Thoracic aorta (tissue), 2 donors: ENCODE results near the gene SPAG5. TPM values are rescaled to one million over a fixed set of nuclear protein-coding genes. Genes with fewer than 3 reads are reported as not detected.

ENCODE experiments used
- ATAC-seq: fragments of 150-250 bp; one replicate; pipeline ENCODE4 v1.8.0; 2017; ENCODE audit warnings: low read depth; ENCODE audit not compliant: insufficient number of reproducible peaks, low FRiP score
- DNase-seq: peaks from one replicate; pipeline ENCODE4 v3.0.0-alpha.2; 2020; ENCODE audit warnings: low spot score
- H3K27ac ChIP-seq, 2 donors: fragments of 200-600 bp; sonication (generic); 1 replicate in 1 of 2; 2 replicates in 1 of 2; pipeline ENCODE4 v1.5.1; 2016; ENCODE audit warnings: mild to moderate bottlenecking in 2 of 2, moderate library complexity in 2 of 2
- H3K27me3 ChIP-seq: fragments of 200-600 bp; sonication (generic); replicated peaks from 2 replicates; pipeline ENCODE4 v1.6.0; 2016; ENCODE audit warnings: mild to moderate bottlenecking; ENCODE audit not compliant: insufficient read depth
- H3K36me3 ChIP-seq: fragments of 200-600 bp; sonication (generic); one replicate; pipeline ENCODE4 v1.5.1; 2016
- H3K4me1 ChIP-seq, 2 donors: fragments of 200-600 bp; sonication (generic); 1 replicate in 1 of 2; 2 replicates in 1 of 2; pipeline versions ENCODE4 v1.5.1 to v1.6.0; 2016; ENCODE audit warnings: low read depth in 2 of 2, mild to moderate bottlenecking in 1 of 2; ENCODE audit not compliant: control insufficient read depth in 1 of 2
- H3K4me3 ChIP-seq: fragments of 200-600 bp; sonication (generic); 2 replicates; pipeline ENCODE4 v1.5.1; 2016; ENCODE audit warnings: mild to moderate bottlenecking
- H3K9me3 ChIP-seq: fragments of 200-600 bp; sonication (generic); 2 replicates; pipeline ENCODE4 v1.5.1; 2016
- total RNA-seq, 2 donors: library from RNA; depleted of rRNA; stranded (reverse); fragments of >200 nt; gene quantifications; one replicate each; pipeline versions ENCODE4 v1.1.0 to v1.2.3, GENCODE V29; 2016
- TF ChIP-seq, protein P1 (sequence below): fragments of 200-600 bp; sonication (generic); IDR thresholded peaks from one replicate; pipeline ENCODE4 v1.5.1; 2019; ENCODE audit warnings: antibody characterized with exemption

The SPAG5 gene
- total RNA-seq, 2 donors from 2014 or later, result 1.6 to 5.9 TPM

DNA sequence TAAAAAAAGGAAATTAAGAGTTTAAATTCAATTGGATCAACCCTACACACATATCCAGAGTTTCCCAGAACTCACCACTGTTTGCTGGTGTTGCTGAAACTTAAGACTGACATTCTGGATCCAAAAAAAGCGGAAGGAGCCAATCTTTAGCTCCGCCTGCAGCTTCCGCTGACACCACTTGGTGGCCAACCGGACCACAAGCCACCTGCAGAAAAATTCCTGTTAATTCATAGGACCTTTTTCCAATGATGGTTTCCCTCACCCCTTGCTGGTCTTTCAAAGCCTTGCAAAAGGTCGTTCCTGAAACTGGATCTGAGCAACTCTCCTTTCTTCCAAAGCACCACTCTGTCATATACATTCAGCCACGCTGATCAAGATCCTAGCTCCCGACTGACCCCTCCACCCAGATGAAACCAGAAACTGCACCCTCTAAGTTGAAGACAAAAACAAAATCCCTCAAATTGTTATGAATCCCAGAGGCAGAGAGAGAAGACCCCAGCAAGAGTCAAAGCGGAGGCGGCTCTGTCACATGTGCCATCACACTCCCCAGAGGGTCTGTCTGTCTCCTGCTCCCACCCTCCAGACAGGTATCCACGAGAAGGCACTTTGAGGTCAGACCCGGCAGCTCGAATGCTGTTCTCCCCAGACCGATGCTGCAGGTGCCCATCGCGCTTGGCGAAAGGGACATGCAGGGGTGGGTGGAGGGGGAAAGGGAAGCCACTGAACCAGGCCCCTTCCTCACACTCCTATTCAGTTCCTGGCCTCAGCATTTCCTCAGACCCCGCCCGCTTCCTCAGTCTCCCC is 45.4 kb upstream of the SPAG5 start:
- Histone ChIP-seq H3K9me3 (no peaks in the 10 kb centered on the region), H3K27ac (peak overlapping the region; percentile 84 to 97), H3K36me3 (peaks cover 29% of the 10 kb centered on the region), H3K4me1 (peaks cover 13 to 40% of the 10 kb centered on the region in 2 donors), H3K4me3 (peak overlapping the region; percentile 96), H3K27me3 (no peaks in the 10 kb centered on the region)
- ATAC-seq (no peak), DNase-seq (no peak)
- TF ChIP-seq, protein P1, sequence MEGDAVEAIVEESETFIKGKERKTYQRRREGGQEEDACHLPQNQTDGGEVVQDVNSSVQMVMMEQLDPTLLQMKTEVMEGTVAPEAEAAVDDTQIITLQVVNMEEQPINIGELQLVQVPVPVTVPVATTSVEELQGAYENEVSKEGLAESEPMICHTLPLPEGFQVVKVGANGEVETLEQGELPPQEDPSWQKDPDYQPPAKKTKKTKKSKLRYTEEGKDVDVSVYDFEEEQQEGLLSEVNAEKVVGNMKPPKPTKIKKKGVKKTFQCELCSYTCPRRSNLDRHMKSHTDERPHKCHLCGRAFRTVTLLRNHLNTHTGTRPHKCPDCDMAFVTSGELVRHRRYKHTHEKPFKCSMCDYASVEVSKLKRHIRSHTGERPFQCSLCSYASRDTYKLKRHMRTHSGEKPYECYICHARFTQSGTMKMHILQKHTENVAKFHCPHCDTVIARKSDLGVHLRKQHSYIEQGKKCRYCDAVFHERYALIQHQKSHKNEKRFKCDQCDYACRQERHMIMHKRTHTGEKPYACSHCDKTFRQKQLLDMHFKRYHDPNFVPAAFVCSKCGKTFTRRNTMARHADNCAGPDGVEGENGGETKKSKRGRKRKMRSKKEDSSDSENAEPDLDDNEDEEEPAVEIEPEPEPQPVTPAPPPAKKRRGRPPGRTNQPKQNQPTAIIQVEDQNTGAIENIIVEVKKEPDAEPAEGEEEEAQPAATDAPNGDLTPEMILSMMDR, result peak; percentile 56

DNA sequence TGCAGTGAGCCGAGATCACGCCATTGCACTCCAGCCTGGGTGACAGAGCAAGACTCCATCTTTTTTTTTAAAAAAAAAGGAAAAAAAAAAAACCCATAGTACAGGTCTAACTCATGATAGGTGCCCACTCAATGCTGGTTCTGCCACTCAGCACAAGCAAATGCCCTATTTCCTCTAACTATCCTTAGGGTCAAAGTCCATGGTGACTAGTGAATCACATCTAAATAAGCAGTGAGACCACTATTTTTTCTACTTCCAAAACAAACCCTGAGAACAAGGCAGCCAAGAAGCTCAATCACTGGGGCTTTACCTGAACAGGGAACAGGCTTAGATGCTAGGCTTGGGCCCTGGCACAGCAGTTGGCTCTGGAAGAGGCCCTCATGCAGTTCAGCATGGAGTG is 42.8 kb upstream of the SPAG5 start:
- DNase-seq, result no peak
- H3K36me3 ChIP-seq, result peaks cover 38% of the 10 kb centered on the region
- TF ChIP-seq, protein P1, result no peak
- no peaks in the 10 kb centered on the region for H3K9me3 ChIP-seq
- no peak overlapping the region for H3K4me3 ChIP-seq
- no peak for ATAC-seq
- peaks cover 13 to 32% of the 10 kb centered on the region in 2 donors for H3K4me1 ChIP-seq
- H3K27me3 ChIP-seq, result no peaks in the 10 kb centered on the region
- no peak overlapping the region for H3K27ac ChIP-seq

DNA sequence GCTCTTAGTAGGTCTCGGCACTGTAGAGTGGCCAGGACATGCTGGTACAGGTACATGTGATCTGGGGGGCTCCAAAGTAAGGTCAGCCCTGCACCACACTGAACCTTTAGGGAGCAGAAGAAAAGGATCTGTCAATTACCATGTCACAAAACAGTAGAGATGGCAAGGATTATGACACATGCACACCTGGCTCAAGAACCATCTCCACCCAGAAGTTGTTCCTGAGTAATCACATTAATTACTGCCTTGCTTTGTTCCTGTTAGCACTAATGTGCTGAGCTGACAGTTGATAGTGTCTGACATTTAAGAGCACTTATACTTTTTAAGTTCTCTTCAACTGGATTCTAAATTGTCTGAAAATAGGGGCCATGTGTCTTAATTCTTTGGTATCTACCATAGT is 36.7 kb upstream of the SPAG5 start:
- Histone ChIP-seq H3K27me3 (no peaks in the 10 kb centered on the region), H3K4me1 (no peaks in the 10 kb centered on the region), H3K9me3 (no peaks in the 10 kb centered on the region), H3K27ac (no peak overlapping the region), H3K4me3 (no peak overlapping the region), H3K36me3 (peaks cover 80% of the 10 kb centered on the region)
- TF ChIP-seq, protein P1, result no peak
- ATAC-seq (no peak), DNase-seq (no peak)

DNA sequence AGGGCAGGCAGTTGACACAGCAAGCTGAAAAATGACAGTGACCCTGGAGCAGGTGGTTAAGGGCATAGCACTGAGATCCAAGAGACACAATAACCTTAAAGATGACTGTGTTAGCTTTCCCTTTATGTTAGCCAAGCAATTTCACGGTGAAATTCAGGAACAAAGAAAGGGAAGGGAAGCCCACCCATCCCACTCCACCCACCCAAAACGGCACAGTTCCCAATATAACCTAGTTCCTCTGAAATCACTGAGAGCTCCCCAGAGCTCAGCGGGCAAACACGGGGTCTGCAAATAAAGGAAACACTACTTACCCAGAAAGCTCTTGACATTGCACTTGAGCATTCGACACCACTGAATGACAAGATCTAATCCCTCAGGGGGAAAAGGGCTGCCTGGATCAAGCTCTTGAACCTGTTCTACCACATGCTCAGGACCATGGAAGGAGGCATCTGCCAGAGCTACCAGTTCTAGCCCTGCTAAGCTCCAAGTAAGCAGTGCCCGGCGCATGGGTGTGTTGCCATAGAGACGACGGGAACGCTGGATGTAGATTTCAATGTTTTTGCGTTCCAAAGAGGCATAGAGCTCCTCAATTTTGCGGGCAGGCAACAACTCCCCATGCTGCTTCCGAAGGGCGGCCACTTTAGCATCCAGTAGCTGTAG is 35.5 kb upstream of the SPAG5 start:
- Histone ChIP-seq H3K36me3 (peaks cover 73% of the 10 kb centered on the region), H3K4me3 (no peak overlapping the region), H3K9me3 (no peaks in the 10 kb centered on the region), H3K27me3 (no peaks in the 10 kb centered on the region), H3K27ac (no peak overlapping the region), H3K4me1 (no peaks in the 10 kb centered on the region)
- DNase-seq, result no peak
- no peak for ATAC-seq
- TF ChIP-seq, protein P1, result no peak

- DNase-seq (no peak), ATAC-seq (no peak)
- Histone ChIP-seq H3K9me3 (no peaks in the 10 kb centered on the region), H3K27ac (no peak overlapping the region), H3K4me1 (no peaks in the 10 kb centered on the region), H3K4me3 (no peak overlapping the region), H3K27me3 (no peaks in the 10 kb centered on the region), H3K36me3 (peaks cover 46% of the 10 kb centered on the region)
- TF ChIP-seq, protein P1, result no peak
These were observed 28.0 kb upstream of the SPAG5 start for GRCh38 chr17:28626818-28627217.
